ENCODE data around the gene NAT8L.

Gene NAT8L

DNA sequence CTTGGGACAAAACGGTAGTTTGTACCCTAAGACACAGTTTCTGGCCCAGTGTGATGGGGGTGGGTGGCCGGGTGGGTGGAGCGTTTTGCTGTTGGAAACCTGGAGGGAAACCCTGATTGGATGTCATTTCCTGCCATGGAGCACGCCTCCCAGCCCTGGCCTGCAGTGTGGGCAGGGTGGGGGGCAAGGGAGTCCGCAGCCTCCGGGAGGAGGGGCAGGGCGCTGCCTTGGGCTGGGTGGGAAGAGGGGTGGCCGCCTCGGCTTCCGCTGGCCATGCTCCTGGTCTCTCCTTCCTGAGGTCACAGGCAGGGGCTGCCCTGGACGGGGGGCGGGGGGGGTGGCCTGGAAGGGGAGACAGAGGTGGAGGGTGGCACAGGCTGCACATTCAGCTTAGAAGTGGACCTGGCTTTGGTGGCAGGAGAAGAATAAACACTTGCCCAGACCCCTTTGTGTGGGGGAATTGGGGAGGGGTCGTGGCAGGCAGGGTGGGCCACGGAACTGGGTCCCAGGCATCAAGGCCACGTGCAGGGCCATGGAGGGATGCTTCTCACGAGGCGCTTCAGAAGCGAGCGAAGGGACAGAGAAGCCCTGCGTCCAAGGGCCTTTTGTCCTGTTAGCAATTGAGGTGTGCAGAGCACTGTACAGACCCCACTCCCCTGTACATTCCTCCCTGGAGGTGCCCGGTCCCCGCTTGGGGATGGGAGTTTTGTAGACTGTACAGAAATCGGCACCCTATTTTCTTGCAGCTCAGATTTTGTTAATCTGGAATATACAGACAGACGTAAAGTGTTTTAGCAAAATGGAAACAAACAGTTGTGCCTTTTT lies 6.2 kb downstream of the NAT8L start:
- no peak for DNase-seq

DNA sequence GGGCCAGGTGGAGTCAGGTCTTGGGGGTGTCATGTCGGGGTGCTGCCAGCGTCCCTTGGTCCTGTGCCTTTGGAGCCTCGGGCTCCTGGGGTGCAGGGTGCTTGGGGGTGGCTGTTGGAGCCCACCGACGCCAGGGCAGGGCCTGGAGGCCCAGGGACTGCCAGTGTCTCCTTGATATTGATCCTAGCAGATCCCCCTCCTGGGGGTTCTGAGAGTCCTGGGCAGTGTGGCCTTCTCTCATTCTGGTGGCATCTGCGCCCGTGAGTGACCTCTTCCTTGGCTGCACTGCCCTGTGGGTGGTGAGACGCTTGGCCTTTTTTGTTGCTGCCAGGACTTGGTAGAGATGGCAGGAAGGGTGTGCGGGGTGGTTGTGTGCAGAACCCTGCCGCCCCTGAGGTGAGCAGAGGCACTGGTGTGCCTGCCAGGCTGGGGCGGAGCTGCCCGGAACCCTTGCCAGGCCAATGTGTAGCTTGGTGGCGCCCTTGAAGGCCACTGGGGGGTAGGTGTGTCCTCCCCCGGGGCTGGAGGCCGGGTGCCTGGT lies 7.0 kb downstream of the NAT8L start:
- no peak for DNase-seq

DNA sequence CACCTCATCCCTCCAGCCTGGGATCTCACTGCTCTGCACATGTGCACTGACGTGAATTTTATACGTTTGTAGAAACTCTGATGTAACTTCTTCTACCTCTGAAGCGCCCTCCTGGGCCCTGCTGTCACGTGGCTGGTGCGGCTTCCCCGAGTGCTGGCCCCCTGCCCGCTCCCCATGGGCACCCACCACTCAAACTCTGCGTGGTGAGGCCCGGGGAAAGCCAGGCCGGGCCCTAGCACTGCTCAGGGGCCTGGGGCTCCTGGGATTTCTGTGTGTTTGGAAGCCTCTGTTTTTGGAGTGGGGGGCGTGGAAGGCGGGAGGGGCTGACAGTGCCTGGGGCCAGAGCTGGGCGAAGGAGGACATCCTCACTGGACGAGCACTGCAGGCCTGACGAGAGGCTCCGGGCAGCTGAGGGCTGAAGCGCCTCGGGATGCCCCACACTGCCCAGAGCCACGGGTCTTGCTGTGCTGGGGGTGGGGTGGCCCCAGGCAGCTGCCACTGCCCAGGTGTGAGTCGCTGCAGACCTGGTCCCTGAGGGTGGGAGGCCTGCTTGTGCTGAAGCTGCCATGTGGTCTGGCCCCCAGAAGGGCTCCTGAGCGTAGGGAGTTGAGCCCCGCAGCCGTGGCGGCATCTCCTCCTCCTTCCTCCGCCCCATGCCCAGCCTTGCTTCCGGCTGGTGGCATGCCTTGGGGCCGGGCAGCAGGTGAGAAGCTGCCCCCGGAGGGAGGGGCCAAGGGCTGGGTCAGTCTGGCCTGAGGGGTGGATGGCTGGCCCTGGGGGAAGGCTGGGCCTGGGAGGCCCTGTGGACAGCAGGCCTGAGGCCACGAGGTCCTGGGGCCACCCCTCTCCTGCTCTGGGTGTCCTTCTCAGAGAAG lies 7.7 kb downstream of the NAT8L start:
- no peak for DNase-seq

DNA sequence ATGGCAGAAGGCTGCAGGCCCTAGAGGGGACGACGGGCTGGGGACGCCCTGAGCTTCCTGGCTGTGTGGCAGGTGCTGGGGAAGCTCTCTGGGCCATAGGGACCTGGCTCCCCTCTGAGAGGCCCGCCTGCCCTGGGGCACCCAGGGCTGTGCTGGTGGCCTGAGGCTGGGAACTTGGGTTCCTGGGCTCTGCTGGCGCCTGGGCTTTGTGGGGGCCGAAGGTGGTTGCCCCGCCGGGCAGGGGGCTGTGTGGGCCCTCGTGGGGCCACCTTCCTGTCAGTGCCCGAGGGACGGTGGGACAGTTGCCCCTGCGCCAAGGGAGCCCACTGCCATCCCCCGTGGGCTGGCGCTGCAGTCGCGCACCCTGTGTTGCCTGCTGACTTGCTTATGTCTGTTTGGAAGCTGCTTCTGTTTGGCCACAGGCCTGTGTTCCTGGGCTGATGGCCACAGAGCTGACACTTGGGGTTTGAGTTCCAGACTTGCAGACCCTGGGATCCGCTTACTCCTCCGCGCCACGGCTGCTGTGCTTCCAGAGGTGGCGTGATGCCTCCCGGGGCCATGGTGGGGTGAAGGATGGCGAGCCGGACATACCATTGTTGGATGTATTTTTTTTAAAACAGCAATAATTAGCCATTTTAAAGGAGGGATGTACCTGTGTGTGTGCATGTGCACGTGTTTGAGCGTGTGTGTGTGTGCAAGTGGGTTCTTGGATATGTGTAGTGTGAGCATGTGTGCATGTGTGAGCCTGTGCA lies 8.5 kb downstream of the NAT8L start:
- no peak for DNase-seq

DNA sequence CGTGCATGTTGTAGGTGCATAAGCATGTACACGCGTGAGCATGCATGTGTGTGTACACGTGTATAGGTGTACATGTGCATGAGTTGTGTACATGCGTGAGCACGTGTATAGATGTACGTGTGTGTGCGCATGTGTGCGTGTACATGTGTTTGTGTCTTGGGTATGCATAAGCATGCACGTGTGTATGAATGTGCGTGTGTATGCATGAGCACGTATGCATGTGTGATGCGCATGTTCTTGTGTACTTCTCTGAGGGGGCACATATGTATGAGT lies 9.0 kb downstream of the NAT8L start:
- no peak for DNase-seq

DNA sequence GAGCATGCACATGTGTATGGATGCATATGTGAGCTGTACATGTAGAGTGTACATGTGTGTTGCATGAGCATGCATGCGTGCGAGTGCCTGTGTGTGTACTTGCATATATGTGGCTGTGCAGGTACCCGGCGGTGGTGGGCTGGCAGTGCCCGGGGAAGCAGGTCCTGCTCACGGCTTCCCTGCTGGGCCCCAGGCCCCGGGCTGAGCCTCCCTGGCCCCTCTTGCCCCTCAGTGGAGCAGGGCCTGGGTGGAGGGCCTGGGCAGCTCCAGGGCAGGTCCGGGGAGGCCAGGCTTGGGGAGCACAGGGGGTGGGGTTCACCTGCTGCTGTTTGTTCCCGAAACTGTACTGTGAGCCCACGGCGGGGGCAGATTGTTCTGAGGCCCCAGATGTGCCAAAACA lies 9.4 kb downstream of the NAT8L start:
- no peak for DNase-seq

DNA sequence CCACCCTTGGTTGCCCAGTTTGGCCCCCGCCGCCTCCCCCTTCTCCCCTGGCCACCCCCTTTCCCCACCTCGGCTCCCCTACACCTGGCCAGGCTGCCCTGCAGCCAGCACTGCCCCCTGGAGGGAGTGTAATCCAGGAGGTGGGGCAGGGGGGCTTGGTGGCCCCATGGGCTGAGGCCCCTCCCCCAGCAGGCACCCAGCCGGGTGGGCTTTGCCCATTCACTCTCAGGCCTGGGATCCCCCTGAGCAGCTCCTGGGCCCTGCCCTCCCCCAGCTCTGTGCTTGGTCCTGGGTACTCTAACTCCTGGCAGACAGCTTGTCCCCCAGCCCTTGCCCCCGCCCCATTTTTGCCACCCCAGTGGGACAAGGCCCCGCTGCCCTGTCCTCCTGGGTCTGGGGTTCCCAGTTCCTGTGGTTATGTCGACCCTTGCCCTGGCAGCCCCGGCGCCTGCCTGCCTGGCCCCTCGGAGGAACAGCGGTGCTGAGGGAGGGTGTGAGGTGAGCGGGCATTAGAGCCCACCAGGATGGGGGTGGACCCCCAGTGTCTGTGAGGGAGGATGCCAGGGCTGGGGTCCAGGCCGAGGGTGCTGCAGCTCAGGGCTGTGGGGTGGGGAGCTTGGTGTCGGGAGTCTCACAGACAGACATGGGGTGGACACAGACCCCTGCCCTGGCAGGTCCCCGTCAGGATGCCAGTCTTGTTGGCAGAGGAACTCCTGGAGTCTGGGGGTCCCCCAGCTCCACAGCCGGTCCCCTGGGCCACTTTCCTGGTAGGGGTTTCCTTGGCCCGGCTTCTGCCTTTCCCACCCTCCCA lies 10.2 kb downstream of the NAT8L start:
- DNase-seq = no peak

DNA sequence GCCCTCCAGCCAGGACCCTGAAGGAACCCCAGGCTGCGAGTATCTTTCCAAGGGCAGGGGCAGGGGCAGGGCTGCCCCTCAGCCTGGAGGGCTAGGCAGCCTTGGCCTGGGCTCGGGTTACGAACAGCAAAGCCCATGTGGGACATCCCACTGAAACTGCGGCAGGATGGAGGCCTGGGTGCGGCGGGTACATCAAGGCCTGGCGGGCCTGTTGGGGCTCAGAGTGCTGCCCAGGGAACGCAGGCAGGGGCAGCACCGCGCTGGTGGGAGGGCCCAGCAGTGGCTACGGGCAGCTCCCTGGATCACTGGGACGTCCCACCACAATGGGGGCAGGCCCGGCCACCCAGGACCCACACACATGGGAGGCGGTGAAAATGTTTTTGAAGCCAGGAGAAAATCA lies 10.9 kb downstream of the NAT8L start:
- no peak for DNase-seq

DNA sequence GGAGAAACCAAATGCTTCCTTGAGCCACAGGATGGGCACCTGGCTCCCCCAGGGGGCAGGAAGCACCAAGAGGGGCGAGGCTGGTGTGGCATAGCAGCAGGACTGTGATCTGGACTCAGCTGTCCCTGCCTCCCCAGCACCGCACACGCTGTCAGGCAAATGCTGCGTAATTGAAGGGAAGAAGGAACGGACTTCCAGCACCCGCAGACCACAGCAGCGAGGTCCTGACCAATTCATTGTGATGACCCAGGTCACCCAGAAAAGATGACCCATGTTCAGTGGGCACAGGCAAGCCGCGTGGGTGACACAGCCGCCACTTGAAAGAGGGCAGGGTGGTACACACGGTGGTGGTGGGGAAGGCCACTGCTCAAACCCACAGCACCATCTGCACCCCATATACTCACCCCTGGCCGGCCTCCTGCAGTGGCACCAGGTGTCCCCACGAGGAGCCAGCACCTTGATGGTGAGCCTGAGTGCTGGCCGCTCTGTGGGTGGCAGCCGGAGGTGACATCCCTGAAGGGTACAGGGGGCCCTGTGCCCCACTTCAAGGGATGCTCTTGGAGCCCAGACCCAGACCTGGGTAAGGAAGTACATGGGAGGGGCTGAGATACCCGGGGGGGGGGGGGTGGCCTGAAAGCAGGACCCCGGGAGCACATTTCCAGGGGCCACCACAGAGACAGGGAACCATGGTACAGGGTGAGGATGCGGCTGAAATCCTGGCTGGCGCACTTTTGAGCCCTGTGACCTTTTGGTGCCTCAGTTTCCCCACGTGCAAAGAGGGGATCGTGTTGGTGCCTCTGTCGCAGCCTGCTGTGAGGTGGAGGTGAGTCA lies 11.5 kb downstream of the NAT8L start:
- no peak for DNase-seq

DNA sequence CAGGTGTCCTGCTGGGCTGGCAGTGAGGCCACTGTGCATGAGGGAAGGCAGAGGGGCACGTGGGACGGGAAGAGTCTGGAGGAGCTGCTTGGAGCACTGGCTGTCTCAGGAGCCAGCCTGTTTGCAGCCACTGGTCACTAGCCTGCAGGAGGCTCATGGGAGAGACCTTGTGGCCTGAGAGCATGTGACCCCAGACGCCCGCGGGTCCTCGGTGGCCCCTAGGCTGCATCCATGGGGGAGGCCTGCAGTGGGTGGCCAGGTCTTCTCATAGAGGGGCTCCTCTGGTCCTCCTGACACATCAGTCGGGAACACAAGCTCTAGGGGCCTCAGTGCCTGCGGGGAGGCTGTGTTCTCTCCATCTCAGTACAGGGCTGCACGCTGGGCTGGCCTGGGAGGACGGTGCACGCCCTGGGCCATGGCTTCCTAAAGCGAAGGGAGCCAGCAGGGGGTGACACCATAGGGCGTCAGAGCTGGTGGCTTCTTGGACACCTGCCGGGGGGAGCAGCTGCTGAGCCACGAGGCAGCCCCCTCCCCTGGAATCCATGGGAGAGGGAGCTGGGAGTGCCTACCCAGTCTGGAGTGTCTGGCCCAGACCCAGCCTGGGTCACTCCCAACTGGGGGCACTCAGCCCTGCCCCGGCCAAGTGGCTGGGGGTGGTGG lies 12.3 kb downstream of the NAT8L start:
- no peak for DNase-seq

DNA sequence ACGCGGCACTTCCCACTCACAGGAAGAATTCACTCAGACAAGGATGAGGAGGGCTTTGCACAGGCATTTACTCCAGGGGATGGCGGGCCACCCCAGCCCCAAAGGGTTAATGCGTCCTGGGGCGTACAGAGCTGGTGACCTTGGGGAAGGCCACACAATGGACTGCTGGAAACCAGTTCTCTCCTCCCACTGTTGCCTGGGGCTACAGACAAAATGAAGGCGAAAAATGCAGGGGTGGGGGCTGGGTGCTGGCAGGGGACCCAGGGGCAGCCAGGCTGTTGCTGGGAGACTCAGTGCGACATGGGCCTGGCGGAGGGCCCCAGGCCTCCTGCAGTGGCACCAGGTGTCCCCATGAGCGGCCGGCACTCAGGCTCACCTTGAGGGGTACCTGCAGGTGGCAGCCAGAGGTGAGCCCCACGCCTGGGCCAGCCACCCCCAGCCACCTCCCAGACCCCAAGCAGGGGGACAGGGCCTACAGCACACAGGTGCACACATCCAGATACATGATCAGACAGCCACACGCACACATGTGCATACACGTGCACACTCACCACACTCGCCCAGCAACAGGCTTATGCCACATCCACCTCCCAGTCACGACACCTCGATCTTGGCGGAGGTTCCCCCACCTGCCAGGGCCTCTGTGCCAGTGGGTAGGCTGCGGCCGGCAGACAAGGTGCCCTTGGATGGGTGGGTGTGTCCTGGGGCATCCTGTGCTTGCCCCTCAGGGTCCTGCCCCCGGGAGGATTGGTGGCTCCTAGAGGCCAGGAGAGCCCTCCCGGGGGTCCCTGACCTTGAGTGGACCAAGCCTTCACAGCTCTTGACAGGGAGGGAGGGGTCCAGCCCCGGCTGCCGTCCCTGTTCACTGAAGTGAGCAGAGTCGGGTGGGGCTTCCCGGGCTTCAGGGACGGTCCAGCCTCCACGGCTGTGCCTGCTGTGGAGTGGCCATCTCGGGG lies 13.1 kb downstream of the NAT8L start:
- no peak for DNase-seq

DNA sequence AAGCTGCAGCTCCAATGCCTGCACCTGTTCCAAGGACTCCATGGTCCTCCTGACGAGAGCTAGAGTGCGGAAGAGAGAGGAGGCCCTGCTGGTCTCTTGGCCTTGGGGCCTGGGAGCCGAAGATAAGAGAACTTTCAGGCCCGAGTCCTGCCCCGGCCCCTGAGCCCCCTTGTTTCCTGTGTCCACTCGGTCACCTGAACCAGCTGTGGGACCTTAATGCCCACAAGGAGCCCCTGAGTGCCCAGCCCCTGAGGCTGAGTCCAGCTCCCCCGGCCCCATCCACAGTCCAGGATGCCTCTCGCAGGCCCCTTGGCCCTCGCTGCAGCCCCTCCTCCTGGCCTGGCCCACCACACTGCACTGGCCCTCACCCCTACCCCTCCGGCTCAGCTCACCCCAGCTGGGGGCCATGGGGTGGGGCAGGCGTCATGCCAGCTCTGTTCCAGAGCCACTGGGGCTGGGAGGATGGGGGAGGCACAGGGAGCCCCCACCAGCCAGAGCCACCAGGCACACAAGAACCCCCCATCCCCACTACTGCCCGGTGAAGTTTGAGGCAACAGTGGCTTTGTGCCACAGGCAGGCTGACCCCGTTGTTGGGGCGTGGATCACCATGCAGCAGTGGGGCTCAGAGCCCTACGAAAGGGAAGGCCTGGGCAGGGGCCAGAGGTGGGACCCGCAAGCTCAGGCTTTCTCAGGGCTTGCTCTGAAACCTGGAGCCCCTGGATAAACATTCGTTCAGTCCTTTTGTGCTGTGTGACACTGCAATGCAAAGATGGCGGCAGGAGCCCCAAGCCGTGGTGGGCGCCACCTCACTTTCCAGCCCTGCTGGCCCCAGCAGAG lies 14.1 kb downstream of the NAT8L start:
- DNase-seq = no peak

DNA sequence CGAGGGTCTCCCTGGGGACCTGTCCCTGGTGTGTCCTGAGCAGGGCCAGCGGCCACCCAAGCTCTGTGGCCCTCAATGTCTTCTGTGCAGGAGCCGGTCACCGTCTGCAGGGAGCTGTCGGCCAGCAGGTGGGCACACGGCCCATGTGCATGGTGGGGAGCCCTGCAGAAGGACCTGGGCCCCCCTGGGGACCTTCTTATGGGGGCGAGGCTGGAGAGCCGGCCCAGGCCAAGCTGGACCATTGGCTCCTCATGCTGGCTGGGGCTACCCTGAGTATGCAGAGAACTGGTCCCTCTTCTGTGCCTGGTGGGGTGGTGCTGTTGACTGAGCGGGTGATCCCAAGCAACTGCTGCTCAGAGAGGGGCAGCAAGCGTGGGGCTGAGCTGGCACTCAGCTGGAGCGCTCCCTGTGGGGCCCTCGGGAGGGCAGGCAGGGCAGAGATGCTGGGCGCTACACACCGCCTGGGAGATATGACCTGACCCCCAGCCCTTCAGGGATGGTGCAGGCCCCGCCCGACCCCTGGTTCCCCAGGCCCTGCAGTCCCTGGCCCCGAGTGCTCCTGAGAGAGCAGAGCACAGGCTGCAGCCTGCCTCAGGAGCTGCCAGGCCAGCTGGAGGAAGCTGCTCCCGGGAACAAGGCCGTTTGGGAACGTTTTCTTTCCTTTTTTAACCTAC lies 14.8 kb downstream of the NAT8L start:
- no peak for DNase-seq

DNA sequence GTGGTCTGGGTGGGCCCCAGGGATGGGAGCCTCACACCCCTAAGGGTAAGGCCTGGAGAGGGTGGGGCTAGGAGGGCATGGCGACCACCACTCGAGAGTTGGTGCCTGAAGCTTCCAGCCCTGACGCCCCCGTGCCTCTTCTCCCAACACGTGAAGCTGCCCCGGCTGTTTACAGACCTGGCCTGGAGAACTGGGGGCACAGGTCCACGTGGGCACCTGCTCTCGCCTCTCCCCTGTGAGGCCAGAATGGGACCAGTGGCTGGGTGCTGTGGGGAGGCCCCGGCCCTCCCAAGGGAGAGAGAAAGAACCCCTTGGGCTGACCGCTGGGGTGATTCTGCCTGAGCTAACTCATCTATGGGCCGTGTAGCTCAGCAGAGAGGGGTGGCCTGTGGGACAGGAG lies 15.5 kb downstream of the NAT8L start:
- no peak for DNase-seq

DNA sequence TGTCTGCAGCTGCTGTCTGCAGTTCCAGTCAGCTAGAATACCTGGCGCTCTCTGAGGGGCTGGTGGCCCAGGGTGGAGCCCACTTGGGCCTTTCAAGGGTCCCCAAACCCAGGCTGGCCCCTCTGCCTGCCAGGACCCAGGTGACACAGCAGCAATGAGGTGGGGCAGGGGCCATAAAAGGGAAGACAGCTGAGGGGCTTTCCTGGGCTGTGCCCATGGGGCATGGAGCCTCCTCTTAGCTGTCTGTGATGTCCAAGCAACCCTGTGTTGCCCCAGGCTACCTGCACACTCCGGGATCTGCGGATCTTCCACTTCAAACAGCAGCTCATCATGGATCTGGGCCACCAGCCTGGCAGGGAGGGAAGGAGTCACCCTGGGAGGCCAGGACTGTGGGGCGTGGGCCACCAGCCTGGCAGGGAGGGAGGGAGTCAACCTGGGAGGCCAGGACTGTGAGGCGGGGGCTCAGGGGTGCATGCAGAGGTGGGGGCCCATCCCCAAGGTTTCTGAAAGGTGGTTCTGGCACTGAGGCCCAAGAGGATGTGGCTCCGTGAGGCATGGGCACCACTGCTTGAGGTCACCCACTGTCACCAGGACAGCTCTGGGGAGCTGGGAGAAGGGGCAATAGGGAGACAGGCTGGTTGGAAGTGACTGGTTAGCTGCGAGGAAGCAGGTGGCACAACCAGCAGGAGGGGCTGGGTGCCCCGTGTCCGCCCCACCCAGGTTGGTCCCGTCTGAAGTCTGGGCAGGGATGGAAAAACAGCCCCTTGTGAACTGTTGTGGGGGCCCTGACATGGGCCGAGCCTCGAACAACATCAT lies 16.3 kb downstream of the NAT8L start:
- DNase-seq = no peak

DNA sequence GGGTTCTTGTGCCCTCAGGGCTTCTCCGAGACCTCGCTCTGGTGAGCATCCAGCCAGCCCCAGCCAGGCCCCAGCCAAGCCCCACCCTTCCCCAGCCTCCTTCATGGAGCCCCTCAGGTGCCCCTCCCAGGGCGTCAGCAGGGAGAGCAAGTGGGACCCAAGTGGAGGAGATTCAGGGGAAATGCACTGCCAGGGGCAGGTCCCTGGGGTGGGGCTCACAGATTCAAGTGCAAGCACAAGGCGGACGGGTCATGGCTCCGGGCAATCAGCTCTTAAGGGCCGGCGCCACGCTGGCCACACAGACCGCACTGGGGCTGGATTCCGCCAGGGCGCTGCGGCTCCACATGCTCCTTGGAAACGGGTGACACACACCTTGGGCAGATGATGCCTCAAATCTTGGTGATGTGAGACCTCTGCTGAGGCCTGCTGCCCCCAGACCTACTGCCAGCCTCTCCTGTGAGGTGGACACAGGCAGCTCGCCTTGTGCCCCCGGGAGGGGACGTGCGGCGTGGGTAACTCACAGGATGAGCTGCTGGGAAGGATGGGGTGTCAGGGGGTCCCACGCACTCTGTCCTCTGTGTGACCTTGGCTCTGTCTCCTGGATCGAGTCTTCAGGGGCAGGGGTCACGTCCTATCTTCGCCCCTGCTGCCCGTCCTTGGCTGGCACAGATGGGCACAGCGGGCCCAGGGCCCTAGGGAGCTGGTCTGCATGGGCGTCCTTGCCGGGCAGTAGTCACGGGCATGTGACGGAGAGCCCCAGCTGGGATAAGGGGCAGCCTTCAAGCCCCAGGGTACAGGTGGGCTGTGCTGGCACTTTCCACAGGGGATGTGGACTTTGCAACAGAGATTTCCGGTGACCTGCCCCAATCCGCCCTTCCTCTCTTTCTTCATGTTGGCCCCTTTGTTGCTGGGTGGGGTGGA lies 17.1 kb downstream of the NAT8L start:
- no peak for DNase-seq
